HG03196 (cell line): Measurements from ENCODE around the gene MAP2K6.

Experiments used
- ATAC-seq: cut with Tn5 transposase; IDR thresholded peaks from one replicate; pipeline ENCODE4 v1.9.1; 2021; ENCODE audit not compliant: unreplicated experiment

Gene MAP2K6

DNA sequence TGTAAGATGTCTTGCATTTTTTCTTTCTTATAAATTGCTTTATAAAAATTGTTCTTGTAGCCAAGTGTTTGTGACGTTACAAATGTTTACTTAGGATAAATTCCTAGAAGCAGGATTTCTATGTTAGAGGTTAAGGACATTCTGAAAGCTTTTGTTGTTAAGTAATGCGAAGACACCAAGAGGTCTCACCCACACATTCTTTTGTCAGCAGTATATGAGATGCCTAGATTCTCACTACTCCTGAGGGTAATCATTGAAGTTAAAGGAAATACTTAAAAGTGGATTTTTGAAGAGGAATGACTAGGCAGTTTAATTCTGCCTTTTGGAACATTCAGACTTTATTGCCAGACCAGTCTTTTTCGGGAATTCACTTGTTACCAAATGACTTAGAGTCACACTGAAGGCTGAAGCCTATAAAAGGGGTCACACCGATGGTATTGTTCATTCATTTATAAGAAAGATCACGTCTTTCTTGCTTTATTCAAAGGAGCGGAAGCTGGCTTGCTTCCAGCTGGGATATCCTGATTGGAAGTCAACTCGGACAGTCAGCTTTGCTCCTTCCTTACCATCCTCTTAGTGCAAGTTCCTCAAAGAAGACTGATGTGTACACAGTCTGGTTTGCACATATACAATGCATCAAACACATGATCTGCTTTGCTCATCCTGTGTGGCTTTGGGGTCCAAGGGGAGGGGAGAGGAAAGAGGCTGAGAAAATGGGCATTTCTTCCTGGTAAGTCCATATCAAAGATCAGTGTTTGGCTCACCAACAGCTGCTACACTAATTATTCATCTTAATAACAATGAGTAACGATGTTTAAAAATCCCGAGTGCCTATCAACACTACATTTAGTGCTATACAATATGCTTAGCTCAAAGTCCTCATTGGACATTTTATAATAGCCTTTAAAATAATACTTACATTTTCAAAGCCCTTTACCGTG lies 160.0 kb downstream of the MAP2K6 start:
- ATAC-seq = no peak

- ATAC-seq = no peak
Observed at GRCh38 chr17:69575346-69575761, 160.9 kb downstream of the MAP2K6 start.

DNA sequence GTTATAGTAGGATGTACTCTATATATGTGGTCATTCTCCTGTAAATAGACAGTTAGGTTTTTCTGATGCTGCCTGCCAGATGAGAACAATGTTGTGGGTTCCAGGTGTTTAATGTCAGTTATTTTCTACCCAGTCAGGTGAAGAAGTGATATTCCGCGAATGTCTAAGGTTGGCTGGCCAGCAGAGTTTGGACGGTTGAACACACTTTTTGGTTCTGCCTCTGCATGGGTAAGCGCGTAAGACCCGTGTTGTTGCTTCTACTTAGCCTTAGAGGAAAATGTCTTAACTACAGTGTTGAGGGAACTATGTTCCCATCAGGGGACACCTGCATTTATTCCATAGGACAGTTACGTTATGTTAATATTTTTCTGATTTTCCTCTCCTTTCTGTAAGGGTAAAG lies 162.6 kb downstream of the MAP2K6 start:
- no peak for ATAC-seq

DNA sequence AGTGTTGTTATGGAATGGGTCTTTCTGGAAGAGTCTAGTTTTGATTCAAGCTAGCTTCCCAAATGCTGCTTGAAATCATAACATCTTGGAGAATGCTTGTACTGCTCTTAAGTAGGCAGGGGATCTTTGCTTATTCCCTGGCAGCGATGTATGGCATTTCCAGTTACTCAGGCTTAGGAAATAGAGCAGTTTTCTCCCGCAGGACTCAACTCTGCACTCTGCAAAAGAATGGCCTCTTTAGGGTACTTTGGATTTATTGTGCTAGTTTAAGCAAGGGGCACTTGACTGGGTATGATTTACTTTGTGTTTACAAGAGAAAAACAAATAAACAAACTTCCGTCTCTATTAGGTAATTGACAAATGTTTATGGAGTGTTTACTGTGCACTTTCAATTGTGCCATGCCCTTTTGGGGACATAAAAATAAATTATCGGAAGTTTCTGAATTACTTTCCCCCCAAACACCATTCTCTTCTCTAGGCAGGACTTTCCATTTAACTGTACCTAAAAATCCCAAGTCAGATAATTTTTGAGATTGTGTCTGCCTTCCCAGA lies 164.0 kb downstream of the MAP2K6 start:
- ATAC-seq = no peak

DNA sequence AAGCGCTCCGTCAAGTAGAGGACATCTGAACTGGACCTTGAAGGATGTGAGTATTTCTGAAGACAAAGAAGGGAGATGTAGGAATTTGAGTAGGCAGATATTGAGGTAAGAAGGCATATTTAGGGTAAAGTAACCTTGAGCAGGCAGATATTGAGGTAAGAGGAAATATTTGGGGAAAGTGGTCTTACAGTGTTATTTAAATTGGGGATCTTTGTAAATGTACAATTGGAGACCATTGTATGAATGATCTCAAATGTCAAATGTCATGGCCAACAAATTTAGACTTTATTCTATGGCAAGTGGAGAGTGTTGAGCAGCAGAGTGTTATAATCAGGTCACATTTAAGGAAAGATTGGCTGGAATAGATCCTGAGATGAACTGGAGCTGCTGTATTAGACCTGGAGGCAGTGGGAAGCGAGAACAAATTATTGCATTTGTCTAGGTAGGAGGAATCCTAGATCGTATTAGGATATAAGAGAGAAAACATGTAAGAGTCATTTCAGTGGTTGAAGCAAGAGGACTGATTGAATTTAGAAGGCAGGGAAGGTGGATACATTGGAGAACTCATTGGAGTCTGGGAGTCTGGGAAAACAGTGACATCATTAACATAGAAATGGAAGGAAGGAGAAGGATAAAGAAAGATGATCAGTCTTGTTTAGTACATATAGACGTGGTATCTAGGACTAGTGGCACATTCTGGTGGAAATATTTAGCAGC lies 165.6 kb downstream of the MAP2K6 start:
- ATAC-seq = no peak

- peak; percentile 70 for ATAC-seq
Observed at GRCh38 chr17:69581061-69581961, 166.8 kb downstream of the MAP2K6 start.

DNA sequence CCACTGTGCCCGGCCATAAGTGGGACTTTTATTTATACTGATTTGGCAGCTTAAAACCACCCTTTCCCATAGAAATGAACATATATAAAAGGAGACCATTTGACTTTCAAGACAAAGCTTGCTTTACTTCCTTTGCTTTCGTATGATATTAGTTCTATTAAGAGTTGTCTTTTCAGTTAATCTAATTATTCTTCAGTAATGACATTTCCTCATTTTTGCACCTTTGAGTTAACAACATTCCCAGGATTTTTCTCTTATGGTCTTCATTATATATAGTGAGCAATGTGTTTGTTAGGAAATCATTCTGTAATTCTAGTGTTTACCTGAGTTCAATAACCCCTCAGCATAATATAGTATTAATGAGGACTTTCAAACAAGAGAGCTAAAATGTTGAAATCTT lies 173.8 kb downstream of the MAP2K6 start:
- ATAC-seq = no peak

- ATAC-seq = no peak
Observed at GRCh38 chr17:69588827-69589239, 174.3 kb downstream of the MAP2K6 start.

- ATAC-seq = no peak
Observed at GRCh38 chr17:69590671-69591070, 176.2 kb downstream of the MAP2K6 start.

DNA sequence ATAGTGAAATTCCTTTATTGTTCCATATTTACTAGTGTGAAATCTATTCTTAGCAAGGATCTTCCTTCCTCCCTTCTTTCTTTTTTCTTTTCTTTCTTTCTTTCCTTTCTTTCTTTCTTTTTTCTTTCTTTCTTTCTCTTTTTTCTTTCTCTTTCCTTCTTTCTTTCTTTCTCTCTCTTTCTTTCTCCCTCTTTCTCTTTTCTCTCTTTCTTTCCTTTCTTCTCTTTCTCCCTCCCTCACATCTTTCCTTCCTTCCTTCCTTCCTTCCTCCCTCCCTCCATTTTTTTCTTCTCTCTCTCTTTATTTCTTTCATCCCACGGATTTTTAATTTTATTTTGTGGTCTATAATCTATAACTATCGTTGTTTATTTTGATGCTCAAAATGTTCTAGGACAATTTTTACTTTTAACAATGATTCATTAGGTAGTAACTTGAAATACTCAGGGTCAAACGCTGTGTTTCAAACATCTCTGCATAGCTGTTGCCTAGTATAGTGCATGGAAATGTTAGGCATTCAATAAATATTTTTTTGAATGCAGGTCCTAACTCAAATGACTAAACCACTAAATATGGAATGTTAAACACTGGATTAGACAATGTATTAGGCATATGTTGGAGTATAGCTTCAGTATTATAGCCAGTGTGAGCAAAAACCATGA lies 178.3 kb downstream of the MAP2K6 start:
- no peak for ATAC-seq

DNA sequence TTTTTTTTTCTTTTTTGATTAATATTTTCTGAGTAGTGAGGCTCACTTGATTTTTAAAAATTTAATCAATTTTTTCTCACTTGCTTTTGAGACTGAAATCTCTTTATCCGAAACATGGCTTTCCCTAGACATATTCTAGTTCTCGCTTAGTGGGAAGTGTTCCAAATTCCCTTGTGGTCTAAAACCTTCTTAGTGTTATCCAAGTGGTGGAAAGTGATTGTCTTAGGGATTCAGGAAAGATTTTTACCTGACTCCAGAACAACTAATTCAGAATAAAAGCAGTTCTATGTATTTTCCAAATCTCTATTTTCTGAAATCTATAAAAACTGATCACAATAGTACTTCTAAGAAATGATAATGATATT lies 178.8 kb downstream of the MAP2K6 start:
- no peak for ATAC-seq

DNA sequence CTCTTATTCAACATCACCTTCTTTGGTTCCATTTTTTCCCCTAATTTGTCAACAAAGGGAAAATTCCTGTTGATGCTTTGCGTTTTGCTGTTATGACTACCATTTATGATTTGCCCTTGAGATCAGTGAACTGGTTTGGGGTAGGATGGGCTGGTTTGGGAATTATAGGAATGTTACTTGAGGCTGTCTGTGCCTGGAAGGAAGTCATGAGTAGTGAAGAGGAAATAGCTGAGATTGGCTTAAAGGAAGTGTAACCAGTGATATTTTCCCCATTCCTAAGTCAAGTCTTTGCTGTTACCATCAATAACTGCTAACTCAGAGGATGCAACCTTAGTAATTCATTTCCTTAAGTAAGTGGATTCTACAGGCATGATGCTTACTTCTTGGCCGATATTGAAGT lies 179.2 kb downstream of the MAP2K6 start:
- no peak for ATAC-seq

- no peak for ATAC-seq
Observed at GRCh38 chr17:69594641-69595040, 180.1 kb downstream of the MAP2K6 start.

DNA sequence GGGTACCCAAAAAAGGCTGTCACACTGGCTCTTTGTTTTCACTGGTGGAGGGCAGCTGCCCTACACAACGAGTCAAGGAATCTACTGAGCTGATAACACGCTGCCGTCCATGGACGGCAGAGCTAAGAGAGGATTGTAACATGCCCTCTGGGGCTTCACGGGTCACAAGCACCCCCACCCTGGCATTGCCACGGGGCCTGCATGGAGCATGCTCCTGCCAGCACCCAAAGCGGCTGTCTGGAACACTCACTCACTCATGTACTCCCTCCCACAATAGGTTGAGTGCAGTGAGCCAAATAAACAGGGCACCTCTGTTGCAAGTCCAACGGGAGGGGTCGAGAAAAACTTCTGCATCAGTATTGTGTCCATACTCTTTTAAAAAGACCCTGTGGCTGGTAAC lies 181.6 kb downstream of the MAP2K6 start:
- no peak for ATAC-seq

- no peak for ATAC-seq
Observed at GRCh38 chr17:69597898-69598692, 183.6 kb downstream of the MAP2K6 start.

GRCh38 chr17:69602972-69603371 lies 188.5 kb downstream of the MAP2K6 start:
- ATAC-seq = no peak
